ENCODE results near the gene VPS4A.
A peak's percentile ranks its signal among the peaks of the same experiment; 100 is the strongest.

The VPS4A gene

GRCh38 chr16:69324585-69325253 lies 13.6 kb downstream of the VPS4A start:
- TF ChIP-seq, protein P1, sequence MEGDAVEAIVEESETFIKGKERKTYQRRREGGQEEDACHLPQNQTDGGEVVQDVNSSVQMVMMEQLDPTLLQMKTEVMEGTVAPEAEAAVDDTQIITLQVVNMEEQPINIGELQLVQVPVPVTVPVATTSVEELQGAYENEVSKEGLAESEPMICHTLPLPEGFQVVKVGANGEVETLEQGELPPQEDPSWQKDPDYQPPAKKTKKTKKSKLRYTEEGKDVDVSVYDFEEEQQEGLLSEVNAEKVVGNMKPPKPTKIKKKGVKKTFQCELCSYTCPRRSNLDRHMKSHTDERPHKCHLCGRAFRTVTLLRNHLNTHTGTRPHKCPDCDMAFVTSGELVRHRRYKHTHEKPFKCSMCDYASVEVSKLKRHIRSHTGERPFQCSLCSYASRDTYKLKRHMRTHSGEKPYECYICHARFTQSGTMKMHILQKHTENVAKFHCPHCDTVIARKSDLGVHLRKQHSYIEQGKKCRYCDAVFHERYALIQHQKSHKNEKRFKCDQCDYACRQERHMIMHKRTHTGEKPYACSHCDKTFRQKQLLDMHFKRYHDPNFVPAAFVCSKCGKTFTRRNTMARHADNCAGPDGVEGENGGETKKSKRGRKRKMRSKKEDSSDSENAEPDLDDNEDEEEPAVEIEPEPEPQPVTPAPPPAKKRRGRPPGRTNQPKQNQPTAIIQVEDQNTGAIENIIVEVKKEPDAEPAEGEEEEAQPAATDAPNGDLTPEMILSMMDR (IDR thresholded peaks at IDR 0.05; ENCODE audit: control insufficient read depth, insufficient read depth, low read depth, low read length, missing control alignments), result no peak
- DNase-seq (ENCODE audit: low read depth), result no peak
- no peak overlapping the region for H3K4me3 ChIP-seq (ENCODE audit: control insufficient read depth, low read depth, low read length)

DNA sequence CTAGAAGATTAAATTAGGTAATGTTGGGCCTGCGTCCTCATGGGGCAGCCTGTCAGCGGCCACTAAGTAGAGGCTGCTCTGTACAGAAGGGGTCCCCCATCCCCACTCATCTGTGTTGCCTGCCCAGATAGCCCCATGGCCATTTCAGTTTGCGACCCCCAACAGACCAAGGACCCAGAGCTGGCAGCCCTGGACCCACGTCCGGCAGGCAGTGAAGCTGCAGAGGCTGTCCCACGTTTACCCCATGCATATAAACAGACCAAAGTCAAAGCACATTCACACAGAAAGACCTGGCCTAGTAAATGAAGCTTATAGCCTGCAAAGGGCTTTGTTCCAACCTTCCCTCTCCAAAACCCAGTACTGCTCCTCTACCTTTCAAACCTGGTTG lies 14.6 kb downstream of the VPS4A start:
- H3K4me3 ChIP-seq (ENCODE audit: control insufficient read depth, low read depth, low read length), result no peak overlapping the region
- no peak for DNase-seq (ENCODE audit: low read depth)
- TF ChIP-seq, protein P1 (IDR thresholded peaks at IDR 0.05; ENCODE audit: control insufficient read depth, insufficient read depth, low read depth, low read length, missing control alignments), result no peak

DNA sequence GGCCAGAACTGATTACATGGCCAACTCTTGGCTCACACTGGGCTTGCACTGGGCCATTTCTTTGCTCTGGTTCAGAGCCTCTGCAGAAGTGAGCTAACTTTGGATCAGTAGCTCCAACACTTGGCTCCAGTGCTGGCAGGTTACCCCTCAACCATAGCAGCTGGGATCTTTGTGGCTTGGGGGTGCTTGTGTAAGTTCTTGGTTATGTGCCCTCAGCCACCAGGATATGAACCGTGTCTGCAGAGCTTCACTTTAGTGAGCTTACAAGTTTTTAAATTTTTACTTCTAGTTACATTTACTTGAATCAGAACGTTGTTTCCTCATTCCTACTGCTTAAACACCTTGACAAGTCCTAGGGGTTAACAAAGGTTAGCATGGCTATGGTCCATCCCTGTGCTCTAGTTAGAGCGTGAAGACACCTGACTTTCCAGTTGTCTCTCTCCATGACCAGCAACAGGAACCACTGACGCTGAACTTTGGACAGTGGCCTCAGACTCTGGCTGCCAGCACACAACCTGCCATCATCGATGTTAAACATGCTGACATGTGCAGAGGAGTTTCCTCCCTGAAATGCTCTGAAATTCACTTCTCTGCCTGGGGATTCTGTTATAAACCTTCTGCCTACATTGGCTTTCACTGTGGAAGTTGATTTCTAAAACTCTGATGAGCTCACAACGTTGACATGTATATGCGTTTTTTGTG lies 15.2 kb downstream of the VPS4A start:
- TF ChIP-seq, protein P1 (IDR thresholded peaks at IDR 0.05; ENCODE audit: control insufficient read depth, insufficient read depth, low read depth, low read length, missing control alignments), result no peak
- no peak for DNase-seq (ENCODE audit: low read depth)
- H3K4me3 ChIP-seq (ENCODE audit: control insufficient read depth, low read depth, low read length), result no peak overlapping the region

DNA sequence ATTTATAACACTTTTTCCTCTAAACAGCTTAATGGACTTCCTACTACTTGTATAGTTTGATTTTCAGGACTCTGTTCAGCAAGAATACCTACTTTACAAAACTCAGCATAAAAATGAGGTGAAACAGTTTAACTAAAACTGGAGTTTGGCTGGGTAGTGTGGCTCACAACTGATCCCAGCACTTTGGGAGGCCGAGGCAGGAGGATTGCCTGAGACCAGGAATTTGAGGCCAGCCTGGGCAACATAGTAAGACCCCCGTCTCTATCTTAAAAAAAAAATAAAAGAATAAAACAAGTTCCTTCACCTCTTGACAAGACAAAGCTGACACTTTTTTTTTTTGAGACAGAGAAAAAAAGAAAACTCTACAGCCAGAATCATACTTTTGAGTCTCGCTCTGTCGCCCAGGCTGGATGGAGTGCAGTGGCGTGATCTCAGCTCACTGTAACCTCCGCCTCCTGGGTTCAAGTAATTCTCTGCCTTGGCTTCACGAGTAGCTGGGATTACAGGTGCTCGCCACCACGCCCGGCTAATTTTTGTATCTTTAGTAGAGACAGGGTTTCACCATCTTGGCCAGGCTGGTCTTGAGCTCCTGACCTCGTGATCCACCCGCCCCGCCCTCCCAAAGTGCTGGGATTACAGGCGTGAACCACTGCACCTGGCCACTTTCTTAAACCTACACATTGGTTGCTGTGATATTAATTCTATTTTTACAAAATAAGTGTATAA lies 16.6 kb downstream of the VPS4A start:
- H3K4me3 ChIP-seq (ENCODE audit: control insufficient read depth, low read depth, low read length), result no peak overlapping the region
- TF ChIP-seq, protein P1 (IDR thresholded peaks at IDR 0.05; ENCODE audit: control insufficient read depth, insufficient read depth, low read depth, low read length, missing control alignments), result no peak
- no peak for DNase-seq (ENCODE audit: low read depth)

- H3K4me3 ChIP-seq (ENCODE audit: control insufficient read depth, low read depth, low read length), result peak overlapping the region; percentile 64
- DNase-seq (ENCODE audit: low read depth), result peak; percentile 7
- TF ChIP-seq, protein P1 (IDR thresholded peaks at IDR 0.05; ENCODE audit: control insufficient read depth, insufficient read depth, low read depth, low read length, missing control alignments), result no peak
Observed at GRCh38 chr16:69328854-69329316, 17.7 kb downstream of the VPS4A start.

GRCh38 chr16:69329369-69330285 lies 18.5 kb downstream of the VPS4A start:
- TF ChIP-seq, protein P1 (IDR thresholded peaks at IDR 0.05; ENCODE audit: control insufficient read depth, insufficient read depth, low read depth, low read length, missing control alignments), result no peak
- no peak for DNase-seq (ENCODE audit: low read depth)
- H3K4me3 ChIP-seq (ENCODE audit: control insufficient read depth, low read depth, low read length), result peak overlapping the region; percentile 64
